Activated CD4-positive, alpha-beta T cell treated with anti-CD3 and anti-CD28 coated beads for 36 hours (primary cell): ENCODE results near the gene ABCA7. TPM values are rescaled to one million over a fixed set of nuclear protein-coding genes. Genes with fewer than 3 reads are reported as not detected.
A peak's percentile ranks its signal among the peaks of the same experiment; 100 is the strongest.

ENCODE experiments used
- ATAC-seq: fragments of 200-7000 bp; cut with Tn5 transposase; one replicate; pipeline ENCODE4 v1.10.0; 2021; ENCODE audit warnings: mild to moderate bottlenecking, moderate library complexity
- CTCF ChIA-PET: fragments of 350-600 bp; sonication (Branson Sonifier 250); formaldehyde crosslinking; loops from one replicate; lab custom pipeline; 2021; ENCODE audit warnings: antibody characterized with exemption; lab: Charles Lee
- POLR2A ChIA-PET: fragments of 350-600 bp; sonication (Branson Sonifier 250); formaldehyde crosslinking; loops from one replicate; lab custom pipeline; 2021; ENCODE audit warnings: antibody characterized with exemption, inconsistent platforms; lab: Charles Lee
- DNase-seq: peaks from one replicate; pipeline ENCODE4 v3.0.0-alpha.2; 2020
- H3K27ac Mint-ChIP-seq: one replicate; pipeline ENCODE4 v1.8.0; 2021; ENCODE audit warnings: mixed read lengths
- H3K27me3 Mint-ChIP-seq: one replicate; pipeline ENCODE4 v1.8.0; 2021; ENCODE audit warnings: mixed read lengths
- H3K36me3 Mint-ChIP-seq: one replicate; pipeline ENCODE4 v1.8.0; 2021; ENCODE audit warnings: low read depth, mixed read lengths
- H3K4me1 Mint-ChIP-seq: one replicate; pipeline ENCODE4 v1.8.0; 2021; ENCODE audit warnings: mixed read lengths
- H3K4me3 Mint-ChIP-seq: one replicate; pipeline ENCODE4 v1.8.0; 2021; ENCODE audit warnings: mild to moderate bottlenecking, moderate library complexity, mixed read lengths
- H3K9me3 Mint-ChIP-seq: one replicate; pipeline ENCODE4 v1.8.0; 2021; ENCODE audit warnings: low read depth, mixed read lengths
- intact Hi-C, 2 experiments: fragments of 100-400 bp; cut with DNase I in 1 of 2; cut with micrococcal nuclease in 1 of 2; formaldehyde crosslinking; loops; one replicate each; pipeline versions ENCODE4 v1.14.2 to v1.15.1; 2022 to 2024; cut with DNase I, micrococcal nuclease
- total RNA-seq, 2 experiments: library from RNA; stranded (reverse); gene quantifications; one replicate each; pipeline ENCODE4 v1.2.3, GENCODE V29; 2021

Gene ABCA7
- total RNA-seq, 2 experiments from 2014 or later: 14.4 to 16.9 TPM

DNA sequence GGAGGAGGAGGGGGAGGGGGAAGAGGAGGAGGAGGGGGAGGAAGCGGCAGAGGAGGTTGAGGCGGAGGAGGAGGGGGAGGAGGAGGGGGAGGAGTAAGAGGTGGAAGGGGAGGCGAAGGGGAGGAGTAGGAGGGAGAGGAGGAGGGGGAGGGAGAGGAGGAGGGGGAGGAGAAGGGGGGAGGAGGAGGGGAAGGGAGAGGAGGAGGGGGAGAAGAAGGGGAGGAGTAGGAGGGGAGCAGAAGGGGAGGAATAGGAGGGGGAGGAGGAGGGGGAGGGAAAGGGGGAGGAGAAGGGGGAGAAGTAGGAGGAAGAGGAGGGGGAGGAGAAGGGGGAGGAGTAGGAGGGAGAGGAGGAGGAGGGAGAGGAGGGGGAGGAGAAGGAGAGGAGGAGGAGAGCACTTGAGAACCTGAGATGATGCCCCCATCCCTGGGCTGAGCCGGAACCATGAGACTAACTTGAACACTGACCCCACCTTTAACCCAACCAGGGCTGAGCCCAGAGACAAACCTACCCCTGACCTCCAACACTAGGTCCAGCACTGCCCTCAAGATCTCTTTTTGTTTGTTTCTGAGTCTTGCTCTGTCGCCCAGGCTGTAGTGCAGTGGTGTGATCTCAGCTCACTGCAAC, 12.6 kb downstream of the ABCA7 start:
- ChIA-PET CTCF (interaction anchor here (0.7 kb wide), 1 partner anchor 62 kb away, joined by 3 read pairs; no protein-coding TSS in a partner anchor), POLR2A (no interaction called here)
- ATAC-seq: no peak

DNA sequence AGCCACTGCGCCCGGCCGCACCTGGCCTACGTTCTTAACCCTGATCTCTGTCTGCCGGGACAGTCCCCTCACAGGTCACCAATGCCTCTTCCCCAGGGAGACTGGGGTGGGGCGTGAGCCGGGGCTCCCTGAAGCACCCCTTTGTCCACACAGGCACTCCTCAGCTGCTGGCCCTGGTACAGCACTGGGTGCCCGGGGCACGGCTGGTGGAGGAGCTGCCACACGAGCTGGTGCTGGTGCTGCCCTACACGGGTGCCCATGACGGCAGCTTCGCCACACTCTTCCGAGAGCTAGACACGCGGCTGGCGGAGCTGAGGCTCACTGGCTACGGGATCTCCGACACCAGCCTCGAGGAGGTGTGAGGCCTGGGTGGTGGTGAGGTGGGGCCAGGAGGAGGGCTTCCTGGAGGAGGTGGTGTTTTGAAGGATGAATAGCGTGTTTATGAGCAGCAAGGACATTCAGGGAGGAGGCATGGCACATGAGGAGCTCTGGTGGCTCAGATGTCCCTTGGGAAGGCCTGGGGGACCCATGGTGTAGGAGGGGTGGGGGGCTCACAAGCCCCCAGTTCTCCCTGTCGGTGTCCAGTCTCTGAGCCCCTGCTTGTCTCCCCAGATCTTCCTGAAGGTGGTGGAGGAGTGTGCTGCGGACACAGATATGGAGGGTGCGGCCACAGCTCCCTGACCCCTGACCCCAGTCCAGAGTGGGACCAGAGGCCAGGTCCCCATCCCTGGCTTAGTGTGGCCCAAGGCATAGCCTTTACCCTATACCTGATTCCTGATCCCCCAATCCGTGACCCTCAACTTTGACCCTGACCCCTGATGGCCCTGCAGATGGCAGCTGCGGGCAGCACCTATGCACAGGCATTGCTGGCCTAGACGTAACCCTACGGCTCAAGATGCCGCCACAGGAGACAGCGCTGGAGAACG, 13.5 kb downstream of the ABCA7 start:
- no peak for ATAC-seq
- no peak for DNase-seq
- Mint-ChIP-seq H3K36me3 (peaks cover 21% of the 10 kb centered on the region), H3K9me3 (peaks cover 8% of the 10 kb centered on the region), H3K4me1 (peaks cover 12% of the 10 kb centered on the region), H3K27ac (no peak overlapping the region), H3K27me3 (no peaks in the 10 kb centered on the region), H3K4me3 (no peak overlapping the region)
- CTCF ChIA-PET: interaction anchor here (0.7 to 0.9 kb wide), 2 partner anchors 62 to 178 kb away, joined by 3 read pairs; no protein-coding TSS in a partner anchor
- POLR2A ChIA-PET: interaction anchor here (0.8 kb wide), 1 partner anchor 14 kb away, joined by 4 read pairs; the partner anchor contains the start of gene ABCA7
- intact Hi-C loops: no loop called here

More for the DNA sequence above, 12.6 kb downstream of the ABCA7 start:
- Mint-ChIP-seq H3K27ac (no peak overlapping the region), H3K27me3 (no peaks in the 10 kb centered on the region), H3K4me1 (peaks cover 5% of the 10 kb centered on the region), H3K4me3 (no peak overlapping the region), H3K36me3 (peaks cover 15% of the 10 kb centered on the region), H3K9me3 (peaks cover 7% of the 10 kb centered on the region)
- DNase-seq: no peak
- intact Hi-C loops: no loop called here

DNA sequence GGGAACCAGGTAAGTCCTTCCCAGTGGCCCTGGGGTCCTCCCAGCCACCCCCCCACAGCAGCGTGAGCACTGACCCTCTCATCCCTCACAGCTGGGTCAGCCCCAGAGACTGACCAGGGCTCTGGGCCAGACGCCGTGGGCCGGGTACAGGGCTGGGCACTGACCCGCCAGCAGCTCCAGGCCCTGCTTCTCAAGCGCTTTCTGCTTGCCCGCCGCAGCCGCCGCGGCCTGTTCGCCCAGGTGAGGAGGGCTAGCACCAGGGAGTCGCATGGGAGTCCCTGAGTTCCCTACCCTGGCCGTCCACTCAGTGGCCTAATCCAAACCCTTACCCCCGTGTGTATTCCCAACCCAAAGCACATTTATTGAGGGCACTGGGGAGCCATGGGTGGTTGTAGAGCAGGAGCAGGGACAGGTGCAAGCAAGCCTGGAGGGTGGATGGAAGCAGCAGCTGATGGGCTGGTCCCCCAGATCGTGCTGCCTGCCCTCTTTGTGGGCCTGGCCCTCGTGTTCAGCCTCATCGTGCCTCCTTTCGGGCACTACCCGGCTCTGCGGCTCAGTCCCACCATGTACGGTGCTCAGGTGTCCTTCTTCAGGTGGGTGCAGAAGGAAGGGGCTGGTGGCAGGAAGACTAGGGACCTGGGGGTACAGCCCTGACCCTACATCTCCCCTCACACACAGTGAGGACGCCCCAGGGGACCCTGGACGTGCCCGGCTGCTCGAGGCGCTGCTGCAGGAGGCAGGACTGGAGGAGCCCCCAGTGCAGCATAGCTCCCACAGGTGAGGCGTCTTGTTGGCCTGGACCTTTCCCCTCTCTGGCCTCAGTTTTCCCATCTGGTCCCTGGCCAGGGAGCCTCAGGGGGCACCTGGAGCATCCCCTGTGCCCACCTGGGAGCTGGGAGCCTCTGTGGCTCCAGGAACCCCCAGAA, 14.5 kb downstream of the ABCA7 start:
- ChIA-PET CTCF (interaction anchor here (0.7 to 0.8 kb wide), 2 partner anchors 9 to 63 kb away, joined by 3 read pairs; no protein-coding TSS in a partner anchor), POLR2A (no interaction called here)
- Mint-ChIP-seq H3K4me3 (no peak overlapping the region), H3K9me3 (peaks cover 8% of the 10 kb centered on the region), H3K27me3 (no peaks in the 10 kb centered on the region), H3K4me1 (peaks cover 12% of the 10 kb centered on the region), H3K36me3 (peaks cover 21% of the 10 kb centered on the region), H3K27ac (no peak overlapping the region)
- intact Hi-C loops: no loop called here
- no peak for DNase-seq
- ATAC-seq: no peak

GRCh38 chr19:1055028-1055425, 15.1 kb downstream of the ABCA7 start:
- DNase-seq (no peak), ATAC-seq (no peak)
- intact Hi-C loops: no loop called here
- POLR2A ChIA-PET: interaction anchor here (0.7 kb wide), 1 partner anchor 33 kb away, joined by 3 read pairs; no protein-coding TSS in a partner anchor
- peaks cover 12% of the 10 kb centered on the region for H3K4me1 Mint-ChIP-seq
- no peak overlapping the region for H3K4me3 Mint-ChIP-seq
- H3K27ac Mint-ChIP-seq: no peak overlapping the region
- H3K36me3 Mint-ChIP-seq: peaks cover 21% of the 10 kb centered on the region
- peaks cover 8% of the 10 kb centered on the region for H3K9me3 Mint-ChIP-seq
- CTCF ChIA-PET: interaction anchor here (0.8 kb wide), 1 partner anchor 10 kb away, joined by 3 read pairs; no protein-coding TSS in a partner anchor
- no peaks in the 10 kb centered on the region for H3K27me3 Mint-ChIP-seq

- ChIA-PET CTCF (interaction anchor here (0.6 to 0.7 kb wide), 2 partner anchors 27 to 133 kb away, joined by 3 to 4 read pairs; no protein-coding TSS in a partner anchor), POLR2A (interaction anchor here (0.7 kb wide), 1 partner anchor 32 kb away, joined by 3 read pairs; no protein-coding TSS in a partner anchor)
- no peak for DNase-seq
- Mint-ChIP-seq H3K27ac (no peak overlapping the region), H3K9me3 (peaks cover 8% of the 10 kb centered on the region), H3K36me3 (peaks cover 21% of the 10 kb centered on the region), H3K4me3 (no peak overlapping the region), H3K4me1 (peaks cover 12% of the 10 kb centered on the region), H3K27me3 (no peaks in the 10 kb centered on the region)
- intact Hi-C loops: no loop called here
- no peak for ATAC-seq
These were observed 16.1 kb downstream of the ABCA7 start for GRCh38 chr19:1055886-1056620.

DNA sequence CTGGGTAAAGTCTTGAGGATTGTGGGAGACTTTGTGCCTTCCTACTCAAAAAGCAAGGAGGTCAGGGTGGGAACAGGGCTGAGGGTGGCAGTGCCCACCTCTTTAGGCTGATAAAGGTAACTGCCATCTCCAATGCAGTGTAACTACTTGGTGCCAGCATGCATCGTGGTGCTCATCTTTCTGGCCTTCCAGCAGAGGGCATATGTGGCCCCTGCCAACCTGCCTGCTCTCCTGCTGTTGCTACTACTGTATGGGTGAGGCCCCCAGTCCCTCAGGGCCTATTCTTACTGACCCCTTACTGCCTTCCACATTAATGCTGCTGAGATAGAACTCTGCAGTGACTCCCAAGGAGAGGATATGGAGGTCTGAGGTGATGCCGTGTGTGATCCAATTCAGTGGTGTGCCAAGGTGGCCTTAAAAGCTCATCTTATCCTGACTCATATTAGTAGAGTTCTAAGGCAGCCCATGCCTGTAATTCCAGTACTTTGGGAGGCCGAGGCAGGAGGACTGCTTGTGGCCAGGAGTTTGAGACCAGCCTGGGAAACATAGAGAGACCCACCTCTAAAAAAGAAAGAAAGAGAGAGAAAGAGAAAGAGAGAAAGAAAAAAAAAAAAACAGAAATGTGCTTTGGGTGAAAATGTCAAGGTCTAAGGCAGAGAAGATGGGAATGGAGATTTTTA, 17.4 kb downstream of the ABCA7 start:
- Mint-ChIP-seq H3K27me3 (no peaks in the 10 kb centered on the region), H3K9me3 (peaks cover 8% of the 10 kb centered on the region), H3K36me3 (peaks cover 21% of the 10 kb centered on the region), H3K27ac (no peak overlapping the region), H3K4me1 (peaks cover 12% of the 10 kb centered on the region), H3K4me3 (no peak overlapping the region)
- DNase-seq: peak; percentile 56
- ATAC-seq: peak; percentile 68
- intact Hi-C loops: no loop called here
- CTCF ChIA-PET: interaction anchor here (0.7 kb wide), 1 partner anchor 16 kb away, joined by 6 read pairs; no protein-coding TSS in a partner anchor
- POLR2A ChIA-PET: interaction anchor here (0.6 to 1.3 kb wide), 2 partner anchors 27 to 36 kb away, joined by 3 read pairs; partner anchors contain the start of gene RNU6-2

- peaks cover 21% of the 10 kb centered on the region for H3K36me3 Mint-ChIP-seq
- no peaks in the 10 kb centered on the region for H3K27me3 Mint-ChIP-seq
- peak overlapping the region; percentile 13 for H3K27ac Mint-ChIP-seq
- intact Hi-C loops: no loop called here
- ATAC-seq: no peak
- H3K4me1 Mint-ChIP-seq: peaks cover 12% of the 10 kb centered on the region
- peaks cover 8% of the 10 kb centered on the region for H3K9me3 Mint-ChIP-seq
- no peak for DNase-seq
- no peak overlapping the region for H3K4me3 Mint-ChIP-seq
- CTCF ChIA-PET: interaction anchor here (0.6 to 0.7 kb wide), 2 partner anchors 17 to 32 kb away, joined by 3 to 6 read pairs; no protein-coding TSS in a partner anchor
- POLR2A ChIA-PET: interaction anchor here (1.3 kb wide), 1 partner anchor 37 kb away, joined by 3 read pairs; the partner anchor contains the start of gene RNU6-2
These were observed 18.2 kb downstream of the ABCA7 start for GRCh38 chr19:1058112-1058511.

DNA sequence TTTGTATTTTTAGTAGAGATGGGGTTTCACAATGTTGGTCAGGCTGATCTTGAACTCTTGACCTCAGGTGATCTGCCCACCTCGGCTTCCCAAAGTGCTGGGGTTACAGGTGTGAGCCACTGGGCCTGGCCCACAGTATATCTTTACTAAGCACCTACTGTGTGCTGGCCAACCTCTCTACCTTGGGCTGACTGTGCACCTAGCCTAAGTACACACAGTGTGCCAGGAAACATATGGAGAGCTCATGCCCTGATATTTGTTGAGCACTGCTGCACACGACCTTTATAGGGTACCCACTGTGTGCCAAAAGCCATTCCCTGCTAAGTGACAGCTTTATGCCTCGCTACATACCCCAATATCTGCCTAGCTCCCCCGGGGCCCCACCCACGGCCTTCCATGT, 20.8 kb downstream of the ABCA7 start:
- ChIA-PET CTCF (interaction anchor here (1.2 kb wide), 1 partner anchor 183 kb away, joined by 3 read pairs; no protein-coding TSS in a partner anchor), POLR2A (no interaction called here)
- intact Hi-C loops: loop anchor here in 1 of 2 experiments (10.0 kb wide), 1 partner anchor 794 kb away; no protein-coding TSS in a partner anchor
- Mint-ChIP-seq H3K4me3 (no peak overlapping the region), H3K4me1 (peaks cover 29% of the 10 kb centered on the region), H3K36me3 (peaks cover 21% of the 10 kb centered on the region), H3K27me3 (no peaks in the 10 kb centered on the region), H3K27ac (no peak overlapping the region), H3K9me3 (peaks cover 8% of the 10 kb centered on the region)
- no peak for DNase-seq
- no peak for ATAC-seq

GRCh38 chr19:1061987-1062386, 22.1 kb downstream of the ABCA7 start:
- POLR2A ChIA-PET: no interaction called here
- DNase-seq: no peak
- no peak for ATAC-seq
- Mint-ChIP-seq H3K9me3 (peaks cover 3% of the 10 kb centered on the region), H3K4me1 (peaks cover 30% of the 10 kb centered on the region), H3K4me3 (no peak overlapping the region), H3K36me3 (peaks cover 10% of the 10 kb centered on the region), H3K27me3 (no peaks in the 10 kb centered on the region), H3K27ac (no peak overlapping the region)
- CTCF ChIA-PET: no interaction called here
- intact Hi-C loops: loop anchor here in 1 of 2 experiments (1.0 to 10.0 kb wide), 3 partner anchors 20 to 793 kb away; no protein-coding TSS in a partner anchor
